Panc1 (cell line): ENCODE data around the gene ZBTB46. TPM values are rescaled to one million over a fixed set of nuclear protein-coding genes. Genes with fewer than 3 reads are reported as not detected.

Experiments used
- ATAC-seq: fragments of 200-7000 bp; cut with Tn5 transposase; 2 replicates; pipeline ENCODE4 v1.9.1; 2020; ENCODE audit warnings: mild to moderate bottlenecking, moderate library complexity
- BruUV-seq: library from RNA; stranded (reverse); fragments of 400-500 nt; replicated peaks from 2 replicates; lab custom pipeline; 2021; lab: Mats Ljungman, UMichigan
- CTCF ChIA-PET: fragments of 300-600 bp; sonication (Branson Sonifier 250); formaldehyde crosslinking; loops from one replicate; lab custom pipeline; 2022; ENCODE audit warnings: antibody characterized with exemption; lab: Charles Lee
- POLR2A ChIA-PET: fragments of 300-600 bp; sonication (Branson Sonifier 250); formaldehyde crosslinking; loops from one replicate; lab custom pipeline; 2022; ENCODE audit warnings: antibody characterized with exemption; lab: Charles Lee
- DNase-seq: peaks from one replicate; pipeline ENCODE4 v3.0.0-alpha.2; 2010; ENCODE audit warnings: low read depth, low spot score
- H3K27ac ChIP-seq: 2 replicates; pipeline ENCODE4 v1.5.1; 2011; ENCODE audit warnings: mild to moderate bottlenecking, low read length, inconsistent platforms
- H3K27me3 ChIP-seq: fragments of 200-500 bp; sonication (Bioruptor generic); 2 replicates; pipeline ENCODE4 v1.6.0; 2014; ENCODE audit warnings: low read length, inconsistent platforms; ENCODE audit not compliant: control insufficient read depth, insufficient read depth
- H3K36me3 ChIP-seq: fragments of 200-500 bp; sonication (Bioruptor generic); 2 replicates; pipeline ENCODE4 v1.5.1; 2014; ENCODE audit warnings: inconsistent platforms, mild to moderate bottlenecking, low read length, moderate library complexity; ENCODE audit not compliant: control insufficient read depth, insufficient read depth
- H3K4me1 ChIP-seq: 2 replicates; pipeline ENCODE4 v1.5.1; 2011; ENCODE audit warnings: inconsistent platforms, mild to moderate bottlenecking, low read length, moderate library complexity; ENCODE audit not compliant: control insufficient read depth, insufficient read depth
- H3K4me3 ChIP-seq, 2 experiments: 2 replicates each; pipeline ENCODE4 v1.5.1; 2011 to 2012; ENCODE audit warnings: low read depth in 2 of 2, low read length in 2 of 2, mild to moderate bottlenecking in 2 of 2, inconsistent platforms in 1 of 2, moderate library complexity in 1 of 2
- H3K9me3 ChIP-seq: fragments of 200-500 bp; sonication (Bioruptor generic); 2 replicates; pipeline ENCODE4 v1.5.1; 2014; ENCODE audit warnings: low read depth, mild to moderate bottlenecking, inconsistent platforms, low read length, moderate library complexity; ENCODE audit not compliant: control insufficient read depth, insufficient read depth
- POLR2AphosphoS5 ChIP-seq: IDR thresholded peaks from 2 replicates; pipeline ENCODE4 v1.6.1; 2012; ENCODE audit warnings: mild to moderate bottlenecking, low read depth, low read length, moderate library complexity
- SIN3A ChIP-seq: IDR thresholded peaks from 2 replicates; pipeline ENCODE4 v1.6.1; 2012; ENCODE audit warnings: low read depth, mild to moderate bottlenecking, low read length, moderate library complexity, borderline replicate concordance; ENCODE audit not compliant: insufficient read depth
- TCF7L2 ChIP-seq: IDR thresholded peaks from 2 replicates; pipeline ENCODE4 v1.6.1; 2011; ENCODE audit warnings: mild to moderate bottlenecking, low read depth, low read length, inconsistent platforms
- in situ Hi-C: cut with HindIII; loops from 2 replicates; pipeline ENCODE4 v1.10.0; 2016; ENCODE audit warnings: low sequenced_read_pairs, low pct_unique_long_range_greater_than_20kb
- intact Hi-C: fragments of 100-400 bp; cut with micrococcal nuclease; formaldehyde crosslinking; loops from one replicate; pipeline ENCODE4 v1.10.0; 2022; ENCODE audit not compliant: unreplicated experiment
- total RNA-seq: library from RNA; stranded (reverse); gene quantifications from one replicate; pipeline ENCODE4 v1.2.1, GENCODE V29; 2021; ENCODE audit not compliant: unreplicated experiment
- TF ChIP-seq, protein P1 (sequence below), 2 experiments: IDR thresholded peaks; 2 replicates each; pipeline ENCODE4 v1.6.1; 2011 to 2012; ENCODE audit warnings: low read depth in 2 of 2, control low read depth in 1 of 2, low read length in 1 of 2, mild to moderate bottlenecking in 1 of 2, moderate library complexity in 1 of 2; ENCODE audit not compliant: insufficient read depth in 1 of 2
- TF ChIP-seq, protein P2 (sequence below): fragments of 450-650 bp; IDR thresholded peaks from 2 replicates; pipeline ENCODE4 v1.5.1; 2017; ENCODE audit warnings: mild to moderate bottlenecking

The ZBTB46 gene
- total RNA-seq, 1 experiment from 2014 or later: 15.2 TPM

- Histone ChIP-seq H3K27ac (0 out of 2 replicates have a peak overlapping the region, but pooled peaks have one; percentile 23), H3K4me3 (no peak overlapping the region), H3K27me3 (no peaks in the 10 kb centered on the region), H3K4me1 (peaks cover 28% of the 10 kb centered on the region), H3K36me3 (no peaks in the 10 kb centered on the region), H3K9me3 (no peaks in the 10 kb centered on the region)
- POLR2A ChIA-PET: no interaction called here
- intact Hi-C loops: no loop called here
- ATAC-seq (no peak), DNase-seq (no peak)
- in situ Hi-C loops: no loop called here
- no TSS peak for BruUV-seq
- CTCF ChIA-PET: no interaction called here
- TF ChIP-seq, protein P1, sequence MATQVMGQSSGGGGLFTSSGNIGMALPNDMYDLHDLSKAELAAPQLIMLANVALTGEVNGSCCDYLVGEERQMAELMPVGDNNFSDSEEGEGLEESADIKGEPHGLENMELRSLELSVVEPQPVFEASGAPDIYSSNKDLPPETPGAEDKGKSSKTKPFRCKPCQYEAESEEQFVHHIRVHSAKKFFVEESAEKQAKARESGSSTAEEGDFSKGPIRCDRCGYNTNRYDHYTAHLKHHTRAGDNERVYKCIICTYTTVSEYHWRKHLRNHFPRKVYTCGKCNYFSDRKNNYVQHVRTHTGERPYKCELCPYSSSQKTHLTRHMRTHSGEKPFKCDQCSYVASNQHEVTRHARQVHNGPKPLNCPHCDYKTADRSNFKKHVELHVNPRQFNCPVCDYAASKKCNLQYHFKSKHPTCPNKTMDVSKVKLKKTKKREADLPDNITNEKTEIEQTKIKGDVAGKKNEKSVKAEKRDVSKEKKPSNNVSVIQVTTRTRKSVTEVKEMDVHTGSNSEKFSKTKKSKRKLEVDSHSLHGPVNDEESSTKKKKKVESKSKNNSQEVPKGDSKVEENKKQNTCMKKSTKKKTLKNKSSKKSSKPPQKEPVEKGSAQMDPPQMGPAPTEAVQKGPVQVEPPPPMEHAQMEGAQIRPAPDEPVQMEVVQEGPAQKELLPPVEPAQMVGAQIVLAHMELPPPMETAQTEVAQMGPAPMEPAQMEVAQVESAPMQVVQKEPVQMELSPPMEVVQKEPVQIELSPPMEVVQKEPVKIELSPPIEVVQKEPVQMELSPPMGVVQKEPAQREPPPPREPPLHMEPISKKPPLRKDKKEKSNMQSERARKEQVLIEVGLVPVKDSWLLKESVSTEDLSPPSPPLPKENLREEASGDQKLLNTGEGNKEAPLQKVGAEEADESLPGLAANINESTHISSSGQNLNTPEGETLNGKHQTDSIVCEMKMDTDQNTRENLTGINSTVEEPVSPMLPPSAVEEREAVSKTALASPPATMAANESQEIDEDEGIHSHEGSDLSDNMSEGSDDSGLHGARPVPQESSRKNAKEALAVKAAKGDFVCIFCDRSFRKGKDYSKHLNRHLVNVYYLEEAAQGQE (IDR thresholded peaks at IDR 0.05; ENCODE audit: insufficient read depth in 1 of 2, low read depth in 2 of 2, low read length in 1 of 2): no peak
- TF ChIP-seq POLR2AphosphoS5 (no peak), TCF7L2 (no peak), SIN3A (no peak)
- TF ChIP-seq, protein P2, sequence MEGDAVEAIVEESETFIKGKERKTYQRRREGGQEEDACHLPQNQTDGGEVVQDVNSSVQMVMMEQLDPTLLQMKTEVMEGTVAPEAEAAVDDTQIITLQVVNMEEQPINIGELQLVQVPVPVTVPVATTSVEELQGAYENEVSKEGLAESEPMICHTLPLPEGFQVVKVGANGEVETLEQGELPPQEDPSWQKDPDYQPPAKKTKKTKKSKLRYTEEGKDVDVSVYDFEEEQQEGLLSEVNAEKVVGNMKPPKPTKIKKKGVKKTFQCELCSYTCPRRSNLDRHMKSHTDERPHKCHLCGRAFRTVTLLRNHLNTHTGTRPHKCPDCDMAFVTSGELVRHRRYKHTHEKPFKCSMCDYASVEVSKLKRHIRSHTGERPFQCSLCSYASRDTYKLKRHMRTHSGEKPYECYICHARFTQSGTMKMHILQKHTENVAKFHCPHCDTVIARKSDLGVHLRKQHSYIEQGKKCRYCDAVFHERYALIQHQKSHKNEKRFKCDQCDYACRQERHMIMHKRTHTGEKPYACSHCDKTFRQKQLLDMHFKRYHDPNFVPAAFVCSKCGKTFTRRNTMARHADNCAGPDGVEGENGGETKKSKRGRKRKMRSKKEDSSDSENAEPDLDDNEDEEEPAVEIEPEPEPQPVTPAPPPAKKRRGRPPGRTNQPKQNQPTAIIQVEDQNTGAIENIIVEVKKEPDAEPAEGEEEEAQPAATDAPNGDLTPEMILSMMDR: no peak
These were observed 2.9 kb upstream of the ZBTB46 start for GRCh38 chr20:63833776-63834490.

DNA sequence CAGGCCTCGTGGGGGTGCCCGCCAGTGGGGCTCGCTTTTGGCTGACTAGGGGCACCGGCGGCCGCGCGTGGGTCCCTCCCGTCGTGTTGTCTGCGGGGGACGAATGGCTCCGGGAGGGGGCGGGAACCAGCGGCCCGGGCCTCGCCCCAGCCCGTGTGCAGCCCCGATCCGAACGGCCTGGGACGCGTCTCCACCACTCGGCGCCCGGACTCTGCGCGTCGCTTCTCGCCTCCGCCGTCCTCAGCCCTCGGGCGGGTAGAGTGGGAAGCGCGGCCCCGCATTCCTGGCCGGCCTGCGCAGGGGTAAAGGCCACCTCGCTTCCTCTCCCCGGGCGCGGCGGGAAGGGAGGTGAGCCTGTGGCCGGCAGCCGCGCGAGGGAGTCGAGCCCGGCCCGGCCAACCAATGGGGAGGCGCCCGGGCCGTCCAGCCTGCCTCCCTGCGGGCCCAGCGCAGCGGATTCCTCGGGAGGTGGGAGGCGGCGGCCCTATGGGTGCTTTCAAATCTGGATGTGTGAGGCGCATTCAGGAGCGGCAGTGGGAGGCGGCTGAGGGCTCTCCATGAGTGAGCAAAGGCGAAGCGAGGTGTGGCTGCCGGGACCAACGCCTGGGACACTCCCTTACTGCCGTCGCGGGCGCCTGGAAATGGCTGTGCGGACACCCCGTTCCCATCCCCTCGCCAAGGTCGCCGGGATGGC lies 1.1 kb upstream of the ZBTB46 start:
- ChIA-PET POLR2A (no interaction called here), CTCF (no interaction called here)
- in situ Hi-C loops: no loop called here
- no TSS peak for BruUV-seq
- DNase-seq: no peak
- H3K9me3 ChIP-seq: no peaks in the 10 kb centered on the region
- no peak for TF ChIP-seq POLR2AphosphoS5
- TF ChIP-seq SIN3A: 0 out of 2 replicates have a peak, but pooled peaks have one; percentile 17
- TF ChIP-seq, protein P2: no peak
- TF ChIP-seq, protein P1 (IDR thresholded peaks at IDR 0.05; ENCODE audit: insufficient read depth in 1 of 2, low read depth in 2 of 2, low read length in 1 of 2): no peak
- H3K4me3 ChIP-seq: peak overlapping the region; percentile 42 to 51
- no peaks in the 10 kb centered on the region for H3K27me3 ChIP-seq
- ATAC-seq: peak; percentile 70
- intact Hi-C loops: no loop called here
- H3K4me1 ChIP-seq: peaks cover 36% of the 10 kb centered on the region
- H3K36me3 ChIP-seq: no peaks in the 10 kb centered on the region
- no peak overlapping the region; the same call in 1 of the 2 replicates for H3K27ac ChIP-seq
